Uterus (tissue), 2 donors: Measurements from ENCODE around the gene ATP5F1E.
A peak's percentile ranks its signal among the peaks of the same experiment; 100 is the strongest.

ENCODE experiments used
- CTCF ChIP-seq, 4 experiments: fragments of 200-600 bp in 2 of 4; fragments of 450-650 bp in 2 of 4; sonication (generic) in 2 of 4; IDR thresholded peaks; one replicate each; pipeline ENCODE4 v1.5.1; 2016 to 2019; ENCODE audit warnings: antibody characterized with exemption in 4 of 4, mild to moderate bottlenecking in 2 of 4, moderate library complexity in 1 of 4
- POLR2A ChIP-seq, 2 donors: fragments of 450-650 bp; IDR thresholded peaks; one replicate each; pipeline ENCODE4 v1.6.1; 2016; ENCODE audit warnings: antibody characterized with exemption in 2 of 2, mild to moderate bottlenecking in 1 of 2, moderate library complexity in 1 of 2

- TF ChIP-seq POLR2A (IDR thresholded peaks at IDR 0.05) (no peak), CTCF (IDR thresholded peaks at IDR 0.05) (peak in 3 of 4 experiments; percentile 16 to 37 (median 16))
These were observed 23.2 kb upstream of the ATP5F1E start for GRCh38 chr20:59055302-59055701.
